ENCODE measurements around the gene CCDC106.

Gene CCDC106

DNA sequence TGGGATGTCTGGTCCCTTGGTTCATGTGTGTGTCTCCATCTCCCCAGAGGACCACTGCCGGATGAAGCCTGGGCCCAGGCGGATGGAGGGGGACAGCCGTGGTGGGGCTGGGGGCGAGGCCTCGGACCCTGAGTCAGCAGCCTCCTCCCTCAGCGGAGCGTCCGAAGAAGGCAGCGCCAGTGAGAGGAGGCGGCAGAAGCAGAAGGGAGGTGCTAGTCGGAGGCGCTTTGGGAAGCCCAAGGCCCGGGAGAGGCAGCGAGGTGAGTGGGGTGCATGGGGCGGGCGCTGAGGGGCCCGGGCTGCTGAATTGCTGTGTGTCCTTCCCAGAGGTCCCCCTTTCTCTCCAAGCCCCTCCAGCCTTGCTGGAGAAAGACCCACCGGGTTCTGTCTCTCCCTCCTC, 3.2 kb downstream of the CCDC106 start:
- Histone ChIP-seq H3K4me3 (no peak overlapping the region), H3K27ac (no peak overlapping the region)
- TF ChIP-seq, protein P1, sequence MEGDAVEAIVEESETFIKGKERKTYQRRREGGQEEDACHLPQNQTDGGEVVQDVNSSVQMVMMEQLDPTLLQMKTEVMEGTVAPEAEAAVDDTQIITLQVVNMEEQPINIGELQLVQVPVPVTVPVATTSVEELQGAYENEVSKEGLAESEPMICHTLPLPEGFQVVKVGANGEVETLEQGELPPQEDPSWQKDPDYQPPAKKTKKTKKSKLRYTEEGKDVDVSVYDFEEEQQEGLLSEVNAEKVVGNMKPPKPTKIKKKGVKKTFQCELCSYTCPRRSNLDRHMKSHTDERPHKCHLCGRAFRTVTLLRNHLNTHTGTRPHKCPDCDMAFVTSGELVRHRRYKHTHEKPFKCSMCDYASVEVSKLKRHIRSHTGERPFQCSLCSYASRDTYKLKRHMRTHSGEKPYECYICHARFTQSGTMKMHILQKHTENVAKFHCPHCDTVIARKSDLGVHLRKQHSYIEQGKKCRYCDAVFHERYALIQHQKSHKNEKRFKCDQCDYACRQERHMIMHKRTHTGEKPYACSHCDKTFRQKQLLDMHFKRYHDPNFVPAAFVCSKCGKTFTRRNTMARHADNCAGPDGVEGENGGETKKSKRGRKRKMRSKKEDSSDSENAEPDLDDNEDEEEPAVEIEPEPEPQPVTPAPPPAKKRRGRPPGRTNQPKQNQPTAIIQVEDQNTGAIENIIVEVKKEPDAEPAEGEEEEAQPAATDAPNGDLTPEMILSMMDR (IDR thresholded peaks at IDR 0.05) = no peak
- no peak for DNase-seq (ENCODE audit: low spot score)

DNA sequence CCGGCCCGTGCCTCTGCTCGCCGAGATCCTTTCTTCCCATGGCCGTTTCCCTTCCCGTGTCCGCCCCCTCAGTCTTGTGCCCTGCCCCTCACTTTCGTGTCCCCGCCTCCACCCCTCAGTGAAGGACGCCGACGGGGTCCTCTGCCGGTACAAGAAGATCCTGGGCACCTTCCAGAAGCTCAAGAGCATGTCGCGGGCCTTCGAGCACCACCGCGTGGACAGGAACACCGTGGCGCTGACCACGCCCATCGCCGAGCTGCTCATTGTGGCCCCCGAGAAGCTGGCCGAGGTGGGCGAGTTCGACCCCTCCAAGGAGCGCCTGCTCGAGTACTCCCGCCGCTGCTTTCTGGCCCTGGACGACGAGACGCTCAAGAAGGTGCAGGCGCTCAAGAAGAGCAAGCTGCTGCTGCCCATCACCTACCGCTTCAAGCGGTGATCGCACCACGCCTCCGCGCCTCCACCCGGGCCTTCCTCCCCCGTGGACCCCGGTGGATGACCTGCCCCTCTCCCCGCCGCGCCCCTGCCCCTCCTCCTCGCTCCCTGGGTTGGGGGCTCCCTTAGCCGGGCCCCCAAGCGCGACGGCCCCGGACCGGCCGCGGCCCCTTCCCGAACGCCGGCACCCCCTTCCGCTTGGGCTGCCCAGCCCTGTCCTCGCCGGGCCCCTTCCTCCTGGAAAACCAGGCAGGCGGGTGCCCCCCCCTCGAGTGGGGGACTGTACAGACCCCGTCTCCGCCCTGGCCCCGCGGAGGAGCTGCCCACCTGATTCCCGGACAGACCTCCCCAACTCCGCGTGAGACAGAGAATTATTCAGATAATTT, 4.5 kb downstream of the CCDC106 start:
- Histone ChIP-seq H3K27ac (peak overlapping the region in 1 of 2 donors; percentile 98), H3K4me3 (no peak overlapping the region)
- peak; percentile 72 for DNase-seq (ENCODE audit: low spot score)
- TF ChIP-seq, protein P1 (IDR thresholded peaks at IDR 0.05) = no peak

- Histone ChIP-seq H3K27ac (peak overlapping the region; percentile 94 to 98), H3K4me3 (peak overlapping the region; percentile 95)
- peak; percentile 99 for DNase-seq (ENCODE audit: low spot score)
- TF ChIP-seq, protein P1 (IDR thresholded peaks at IDR 0.05) = peak; percentile 89
These were observed 5.8 kb downstream of the CCDC106 start for GRCh38 chr19:55653651-55654322.

DNA sequence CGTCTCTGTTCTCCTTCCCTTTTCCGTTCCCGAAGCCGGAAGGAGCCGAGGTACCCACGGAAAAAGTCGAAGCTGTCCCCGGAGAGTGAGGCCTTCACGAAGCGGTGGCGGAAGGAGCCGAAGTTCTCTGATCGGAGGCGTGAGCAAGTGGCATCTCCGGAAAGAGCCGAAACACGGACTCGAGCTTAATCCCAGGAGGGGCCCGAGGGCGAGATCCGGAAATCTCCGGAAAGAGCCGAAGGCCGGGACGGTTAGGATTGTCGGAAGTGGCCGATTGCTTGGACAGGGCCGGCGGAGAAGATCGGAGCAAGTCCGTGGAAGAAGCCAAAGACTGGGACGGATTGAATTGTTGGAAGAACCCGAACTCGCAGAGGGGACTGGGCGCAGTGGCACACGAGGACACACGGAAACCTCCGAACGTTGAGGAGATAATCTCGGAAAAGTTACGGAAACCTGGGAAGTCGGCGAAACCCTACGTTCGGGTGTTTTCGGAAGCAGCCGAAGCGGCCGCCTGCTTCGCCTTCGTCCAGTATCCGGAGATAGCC, 6.4 kb downstream of the CCDC106 start:
- Histone ChIP-seq H3K4me3 (peak overlapping the region; percentile 95), H3K27ac (peak overlapping the region; percentile 94 to 98)
- peak; percentile 99 for DNase-seq (ENCODE audit: low spot score)
- TF ChIP-seq, protein P1 (IDR thresholded peaks at IDR 0.05) = no peak

DNA sequence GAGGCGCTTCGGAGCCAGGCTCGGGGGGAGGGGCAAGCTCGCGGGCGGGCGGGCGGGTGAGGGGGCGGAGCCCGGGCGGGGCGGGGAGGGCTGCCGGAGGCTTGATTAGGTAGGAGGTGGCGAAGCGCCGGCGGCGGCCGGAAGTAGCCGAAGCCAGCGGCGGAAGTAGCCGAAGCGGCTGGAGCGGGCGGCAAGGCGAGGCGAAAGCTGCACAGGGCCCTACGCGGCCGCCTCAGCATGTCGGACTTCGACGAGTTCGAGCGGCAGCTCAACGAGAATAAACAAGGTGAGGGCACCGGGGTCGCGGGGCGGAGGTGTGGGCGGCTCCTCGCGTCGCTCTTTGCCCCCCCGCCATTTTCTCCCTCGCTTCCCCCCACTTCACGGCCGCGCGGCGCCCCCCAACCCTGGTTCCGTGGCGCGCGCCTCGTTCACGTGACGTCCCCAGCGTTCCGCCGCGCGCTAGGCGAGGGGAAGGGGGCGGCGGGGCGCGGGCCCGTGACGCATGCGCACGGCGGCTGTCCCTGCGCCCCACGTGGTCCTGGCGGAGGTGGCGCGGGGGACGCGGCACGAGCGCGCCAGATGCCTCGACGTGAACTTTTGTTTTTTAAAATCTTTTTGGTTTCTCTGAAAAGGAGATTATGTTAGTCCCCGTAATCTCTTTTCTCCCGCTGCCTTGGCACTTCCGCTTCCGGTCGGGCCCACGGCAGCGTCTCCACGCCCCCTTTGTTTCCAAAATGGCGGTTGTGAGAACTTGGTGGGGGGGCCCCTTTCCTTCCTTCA, 7.0 kb downstream of the CCDC106 start, which contains the start of gene U2AF2:
Gene U2AF2, plus strand, starts transcription at position 168 of the 780 bp plus-strand sequence. Its CDS starts 70 bp downstream, at position 238.
- TF ChIP-seq, protein P1 (IDR thresholded peaks at IDR 0.05) = no peak
- peak within 1 kb of the TSS; percentile 94 to 98 for H3K27ac ChIP-seq
- DNase-seq (ENCODE audit: low spot score) = peak; percentile 97

DNA sequence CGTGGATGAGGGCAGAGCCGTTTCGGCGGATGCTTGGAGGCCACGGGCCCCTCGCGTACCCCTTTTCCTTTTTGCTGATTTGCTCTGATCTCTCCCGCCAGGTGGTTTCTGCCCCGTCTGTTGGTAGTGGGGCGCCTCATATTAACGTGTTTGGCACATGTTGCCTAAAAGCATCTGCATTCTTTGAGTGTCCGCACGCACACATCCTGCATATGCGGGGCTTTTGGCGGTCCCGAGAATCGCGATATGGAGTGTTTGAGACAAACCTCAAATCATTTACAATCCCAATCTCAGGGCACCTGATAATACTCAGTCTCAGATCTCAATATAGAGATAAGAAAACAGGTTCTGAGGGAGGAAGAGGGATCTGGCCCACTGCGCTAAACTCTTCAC, 7.6 kb downstream of the CCDC106 start:
- TF ChIP-seq, protein P1 (IDR thresholded peaks at IDR 0.05) = no peak
- H3K27ac ChIP-seq = peak overlapping the region; percentile 94 to 98
- H3K4me3 ChIP-seq = peak overlapping the region; percentile 95
- DNase-seq (ENCODE audit: low spot score) = no peak

More for the DNA sequence above, 7.0 kb downstream of the CCDC106 start, which contains the start of gene U2AF2:
- peak within 1 kb of the TSS; percentile 95 for H3K4me3 ChIP-seq

Data from coronary artery (tissue), 2 donors.